GM11168 (cell line): ENCODE measurements around the gene SRRM5.
"Not testable (repeated sequence)": the region's sequence is repeated elsewhere in the genome, so short reads cannot be mapped to it uniquely, and the experiment has no call there.

Experiments
- in situ Hi-C: fragments of 300-500 bp; cut with MboI; formaldehyde crosslinking; loops from one replicate; pipeline ENCODE4 v1.12.0; 2022; ENCODE audit warnings: low sequenced_read_pairs; ENCODE audit not compliant: unreplicated experiment

SRRM5 gene

GRCh38 chr19:43591904-43592772 is 19.8 kb upstream of the SRRM5 start:
- in situ Hi-C loops, result no loop called here

DNA sequence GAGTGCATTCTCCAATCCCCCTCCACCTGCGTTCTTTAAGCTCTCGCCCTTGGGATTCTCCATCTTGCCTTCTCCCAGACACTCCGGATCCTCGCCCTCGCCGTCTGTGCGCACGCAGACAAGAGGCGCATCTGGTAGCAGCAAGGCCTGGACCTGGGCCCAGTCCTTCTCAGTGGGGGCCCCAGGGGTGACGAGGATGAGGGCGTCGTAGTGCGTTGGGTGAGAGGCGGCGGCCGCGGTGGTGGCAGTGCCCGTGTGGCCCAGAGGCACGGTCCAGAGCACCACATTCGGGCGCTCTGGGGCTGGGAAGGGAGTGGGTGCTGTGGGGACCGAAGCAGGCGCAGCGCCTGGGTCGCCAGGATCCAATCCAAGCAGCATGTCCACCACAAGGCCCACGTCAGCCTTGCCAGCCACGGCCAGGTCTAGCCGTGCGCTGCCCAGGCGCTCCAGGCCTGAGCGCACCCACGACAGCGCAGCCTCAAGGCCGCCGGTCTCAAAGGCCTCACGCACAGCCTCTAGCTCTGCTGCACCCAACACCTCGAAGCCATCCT is 19.0 kb upstream of the SRRM5 start:
- in situ Hi-C loops, result no loop called here

GRCh38 chr19:43594081-43594697 is 17.7 kb upstream of the SRRM5 start:
- in situ Hi-C loops, result no loop called here

GRCh38 chr19:43594710-43595604 is 16.9 kb upstream of the SRRM5 start:
- in situ Hi-C loops, result no loop called here

- in situ Hi-C loops, result no loop called here
Observed at GRCh38 chr19:43595605-43595998, 16.3 kb upstream of the SRRM5 start.

DNA sequence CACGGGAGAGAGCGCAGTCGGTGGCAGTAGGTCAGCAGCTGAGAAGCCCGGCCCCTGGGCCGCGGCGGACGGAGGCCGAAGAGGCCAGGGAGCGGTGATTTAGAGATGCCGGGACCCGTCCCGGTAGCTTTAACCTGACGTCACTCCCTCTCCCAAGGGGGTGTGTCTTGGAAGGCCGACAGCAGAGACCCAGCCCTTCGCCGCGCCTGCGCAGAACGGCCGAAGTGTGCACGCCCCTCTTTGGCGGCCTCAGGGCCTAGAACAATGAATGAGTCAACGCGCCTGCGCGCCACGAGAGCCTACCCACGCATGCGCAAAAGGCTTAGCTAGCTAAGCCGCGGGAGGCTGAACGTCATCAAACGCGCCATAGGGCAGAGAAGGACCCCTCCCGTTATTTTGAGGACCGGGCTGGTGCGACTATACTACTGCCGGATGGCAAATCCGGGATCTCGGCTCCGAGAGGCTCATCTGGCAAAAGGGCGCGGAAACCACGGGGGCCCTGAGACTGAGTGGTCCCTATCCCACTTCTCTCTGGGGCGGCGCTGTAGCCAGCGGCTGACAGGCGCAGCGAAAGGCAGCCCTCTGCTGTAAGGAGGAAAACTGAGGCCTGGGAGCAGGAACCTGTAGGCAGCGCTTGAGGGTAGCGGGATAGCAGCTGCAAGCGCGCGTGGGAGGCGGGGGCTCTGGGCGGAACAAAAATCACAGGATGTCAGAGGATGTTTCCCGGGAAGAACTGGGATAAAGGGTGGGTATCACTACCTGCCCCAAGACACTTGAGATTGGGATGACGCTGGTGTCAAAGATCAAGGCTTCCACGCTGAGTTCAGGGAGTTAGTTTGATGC is 15.7 kb upstream of the SRRM5 start, which contains the start of the genes IRGQ and ZNF576:
TSS of gene IRGQ (minus strand) at position 136 of the 843 bp plus-strand sequence. CDS start 796 bp downstream, outside the sequence.
TSS of gene ZNF576 (plus strand) at position 597 of the 843 bp plus-strand sequence. CDS start 514 bp downstream, outside the sequence.
- in situ Hi-C loops, result no loop called here

DNA sequence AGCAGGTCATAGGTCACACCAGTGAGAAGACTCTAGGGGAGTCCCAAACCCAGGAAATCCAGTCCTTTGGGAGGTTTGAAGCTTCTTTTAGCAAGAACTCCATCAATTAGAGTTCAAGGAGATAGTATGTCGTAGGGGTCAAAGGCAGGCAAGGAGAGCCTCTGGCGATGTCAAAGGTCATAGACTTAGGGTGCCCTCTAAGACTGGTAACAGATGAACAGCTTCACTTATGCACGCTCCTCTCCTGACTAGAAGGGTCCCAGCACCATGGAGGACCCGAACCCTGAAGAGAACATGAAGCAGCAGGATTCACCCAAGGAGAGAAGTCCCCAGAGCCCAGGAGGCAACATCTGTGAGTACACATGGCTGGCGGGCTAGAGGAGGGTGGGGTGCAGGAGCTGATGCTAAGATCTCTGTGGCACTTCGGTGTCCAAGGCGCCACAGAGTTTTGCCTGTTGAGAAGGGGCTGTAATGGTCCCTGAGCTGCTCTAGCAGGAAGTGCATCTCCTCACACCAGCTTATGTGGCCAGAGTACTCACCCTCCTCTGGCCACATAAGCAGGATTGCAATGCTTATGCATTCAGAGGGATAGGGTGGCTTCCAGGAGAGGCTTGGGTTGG is 14.9 kb upstream of the SRRM5 start:
- in situ Hi-C loops, result no loop called here

DNA sequence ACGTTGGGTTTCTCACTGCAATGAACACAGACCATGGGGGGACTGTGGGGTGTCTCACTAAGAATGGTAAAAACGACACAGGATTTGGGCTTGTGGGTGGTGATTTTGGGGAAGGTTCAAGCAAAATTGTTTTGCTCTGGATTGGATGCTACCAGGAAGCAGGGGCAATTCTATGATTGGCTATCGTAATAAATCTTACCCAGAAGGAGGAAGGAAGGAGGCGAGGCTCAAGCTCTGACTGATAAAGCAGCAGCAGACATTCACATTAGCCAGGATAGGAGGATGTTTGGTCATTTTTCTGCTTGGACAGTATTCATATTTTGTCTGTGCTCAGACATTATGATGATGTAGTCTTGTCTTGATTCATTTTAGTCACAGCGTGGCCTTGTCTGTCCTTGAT is 14.0 kb upstream of the SRRM5 start:
- in situ Hi-C loops, result no loop called here

- in situ Hi-C loops, result no loop called here
Observed at GRCh38 chr19:43598445-43599240, 13.2 kb upstream of the SRRM5 start.

- in situ Hi-C loops, result no loop called here
Observed at GRCh38 chr19:43599635-43600295, 12.1 kb upstream of the SRRM5 start.

- in situ Hi-C loops, result not testable (repeated sequence)
Observed at GRCh38 chr19:43600326-43600725, 11.6 kb upstream of the SRRM5 start.

- in situ Hi-C loops, result no loop called here
Observed at GRCh38 chr19:43605875-43606568, 5.9 kb upstream of the SRRM5 start.

- in situ Hi-C loops, result no loop called here
Observed at GRCh38 chr19:43606569-43607229, 5.2 kb upstream of the SRRM5 start.

DNA sequence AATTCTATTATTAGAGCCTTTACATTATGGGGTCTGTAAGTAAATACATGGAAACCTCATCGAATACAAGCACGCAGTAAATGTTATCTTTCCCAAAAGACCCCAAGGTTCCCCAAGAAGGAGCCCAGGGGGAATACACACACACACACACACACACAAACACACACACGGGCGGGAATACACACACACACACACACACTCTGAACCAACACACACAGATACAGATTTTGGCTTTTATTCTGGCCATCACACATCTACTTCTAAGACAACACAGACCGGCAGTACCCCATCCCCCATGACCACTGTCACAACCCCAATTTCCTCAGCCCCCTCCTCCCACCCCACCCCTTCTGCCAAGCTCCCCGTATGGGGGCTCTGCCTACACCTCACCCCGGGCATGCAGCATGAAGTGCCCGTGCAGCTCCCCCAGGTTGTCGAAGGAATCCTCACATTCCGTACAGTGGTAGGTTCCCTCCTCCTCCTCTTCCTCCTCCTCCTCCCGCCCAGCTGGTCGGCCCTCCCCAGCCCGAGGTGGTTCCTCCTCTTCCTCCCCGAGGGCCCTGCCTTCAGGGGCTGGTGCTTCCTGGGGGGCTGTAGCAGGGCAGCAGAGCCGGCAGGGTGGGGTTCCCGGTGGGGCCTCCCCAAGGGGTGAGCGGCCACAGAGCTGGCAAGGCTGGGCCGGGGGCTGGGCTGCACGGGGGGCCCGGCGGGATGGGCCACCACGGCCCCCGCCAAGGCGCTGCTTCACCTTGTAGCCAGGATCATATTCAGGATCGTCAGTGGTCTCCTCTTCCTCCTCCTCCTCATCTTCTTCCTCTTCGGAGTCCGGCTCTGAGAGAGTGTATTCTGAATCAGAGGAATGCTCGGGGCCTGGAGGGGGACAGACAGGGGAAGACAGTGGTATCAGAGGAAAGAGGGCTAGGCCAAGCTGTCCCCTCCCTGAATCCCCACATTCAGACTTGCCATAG is 4.4 kb upstream of the SRRM5 start:
- in situ Hi-C loops, result no loop called here

- in situ Hi-C loops, result no loop called here
Observed at GRCh38 chr19:43609872-43610271, 2.0 kb upstream of the SRRM5 start.
